ENCODE measurements around the gene DMD.

DNA sequence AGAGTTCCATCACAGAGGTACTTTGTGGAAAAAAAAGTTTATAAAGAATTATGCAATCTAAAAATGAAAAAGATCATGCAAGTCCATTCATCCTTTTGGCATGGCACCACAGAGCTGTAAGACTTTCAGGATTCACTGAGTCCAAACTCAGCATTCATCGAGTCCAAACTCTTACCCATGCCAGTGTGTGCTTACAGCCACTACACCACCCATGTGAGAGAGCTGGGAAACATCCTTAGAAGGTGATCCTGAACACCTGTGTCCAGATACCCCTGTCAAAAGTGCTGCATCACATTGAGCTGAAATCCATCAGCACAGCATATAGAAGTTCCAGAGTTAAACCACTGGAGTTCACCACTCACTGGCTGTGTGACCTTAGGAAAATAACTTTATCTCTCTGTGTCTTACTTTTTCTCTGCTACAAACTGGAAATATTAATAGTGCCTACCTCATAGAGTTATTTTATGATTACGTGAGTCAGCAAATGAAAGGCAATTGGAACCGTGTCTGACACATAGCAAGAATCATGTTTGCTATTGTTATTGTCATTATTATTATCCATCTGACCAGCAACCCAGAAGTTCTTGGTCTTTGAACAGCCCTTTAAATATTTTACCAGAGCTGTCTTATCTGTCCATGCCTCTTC is 2024.5 kb downstream of the DMD start:
- TF ChIP-seq, protein P1, sequence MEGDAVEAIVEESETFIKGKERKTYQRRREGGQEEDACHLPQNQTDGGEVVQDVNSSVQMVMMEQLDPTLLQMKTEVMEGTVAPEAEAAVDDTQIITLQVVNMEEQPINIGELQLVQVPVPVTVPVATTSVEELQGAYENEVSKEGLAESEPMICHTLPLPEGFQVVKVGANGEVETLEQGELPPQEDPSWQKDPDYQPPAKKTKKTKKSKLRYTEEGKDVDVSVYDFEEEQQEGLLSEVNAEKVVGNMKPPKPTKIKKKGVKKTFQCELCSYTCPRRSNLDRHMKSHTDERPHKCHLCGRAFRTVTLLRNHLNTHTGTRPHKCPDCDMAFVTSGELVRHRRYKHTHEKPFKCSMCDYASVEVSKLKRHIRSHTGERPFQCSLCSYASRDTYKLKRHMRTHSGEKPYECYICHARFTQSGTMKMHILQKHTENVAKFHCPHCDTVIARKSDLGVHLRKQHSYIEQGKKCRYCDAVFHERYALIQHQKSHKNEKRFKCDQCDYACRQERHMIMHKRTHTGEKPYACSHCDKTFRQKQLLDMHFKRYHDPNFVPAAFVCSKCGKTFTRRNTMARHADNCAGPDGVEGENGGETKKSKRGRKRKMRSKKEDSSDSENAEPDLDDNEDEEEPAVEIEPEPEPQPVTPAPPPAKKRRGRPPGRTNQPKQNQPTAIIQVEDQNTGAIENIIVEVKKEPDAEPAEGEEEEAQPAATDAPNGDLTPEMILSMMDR (conservative IDR thresholded peaks at IDR 0.05) = no peak
- no peak for TF ChIP-seq EZH2 (IDR thresholded peaks at IDR 0.05; ENCODE audit: low read depth)
